Measurements from ENCODE around the gene OLAH.
A peak's percentile ranks its signal among the peaks of the same experiment; 100 is the strongest.

Gene OLAH

GRCh38 chr10:15069230-15069629 is 25.5 kb downstream of the OLAH start:
- CTCF ChIA-PET = interaction anchor here (0.6 kb wide), 1 partner anchor 281 kb away, joined by 3 read pairs; no protein-coding TSS in a partner anchor
- POLR2A ChIA-PET (ENCODE audit: low non-redundant PET) = no interaction called here
- DNase-seq (ENCODE audit: low spot score) = no peak
- H3K27ac ChIP-seq = no peak overlapping the region
- TF ChIP-seq CTCF (conservative IDR thresholded peaks at IDR 0.05; ENCODE audit: low read depth) = no peak

- CTCF ChIA-PET = no interaction called here
- DNase-seq (ENCODE audit: low spot score) = no peak
- TF ChIP-seq CTCF (conservative IDR thresholded peaks at IDR 0.05; ENCODE audit: low read depth) = no peak
- H3K27ac ChIP-seq = no peak overlapping the region
- POLR2A ChIA-PET (ENCODE audit: low non-redundant PET) = no interaction called here
Measured at GRCh38 chr10:15072358-15072757, 28.6 kb downstream of the OLAH start.

GRCh38 chr10:15075421-15075820 is 31.7 kb downstream of the OLAH start:
- DNase-seq (ENCODE audit: low spot score) = no peak
- CTCF ChIA-PET = interaction anchor here (0.7 kb wide), 1 partner anchor 92 kb away, joined by 3 read pairs; no protein-coding TSS in a partner anchor
- POLR2A ChIA-PET (ENCODE audit: low non-redundant PET) = no interaction called here
- no peak overlapping the region for H3K27ac ChIP-seq
- TF ChIP-seq CTCF (conservative IDR thresholded peaks at IDR 0.05; ENCODE audit: low read depth) = no peak

GRCh38 chr10:15083674-15084501 is 40.1 kb downstream of the OLAH start:
- no peak for TF ChIP-seq CTCF (conservative IDR thresholded peaks at IDR 0.05; ENCODE audit: low read depth)
- peak overlapping the region; percentile 80 for H3K27ac ChIP-seq
- ChIA-PET CTCF (interaction anchor here (0.8 kb wide), 1 partner anchor 9 kb away, joined by 3 read pairs; no protein-coding TSS in a partner anchor), POLR2A (ENCODE audit: low non-redundant PET) (no interaction called here)
- no peak for DNase-seq (ENCODE audit: low spot score)

- ChIA-PET POLR2A (ENCODE audit: low non-redundant PET) (no interaction called here), CTCF (interaction anchor here (0.8 kb wide), 1 partner anchor 10 kb away, joined by 3 read pairs; no protein-coding TSS in a partner anchor)
- peak overlapping the region; percentile 80 for H3K27ac ChIP-seq
- DNase-seq (ENCODE audit: low spot score) = peak; percentile 89
- no peak for TF ChIP-seq CTCF (conservative IDR thresholded peaks at IDR 0.05; ENCODE audit: low read depth)
Measured at GRCh38 chr10:15084502-15084922, 40.8 kb downstream of the OLAH start.

- ChIA-PET POLR2A (ENCODE audit: low non-redundant PET) (no interaction called here), CTCF (no interaction called here)
- peak; percentile 20; the same call in 1 of the 2 replicates for TF ChIP-seq CTCF (conservative IDR thresholded peaks at IDR 0.05; ENCODE audit: low read depth)
- peak within 1 kb of the TSS; percentile 19 for H3K27ac ChIP-seq
- peak; percentile 85 for DNase-seq (ENCODE audit: low spot score)
Measured at GRCh38 chr10:15088428-15089261, 44.9 kb downstream of the OLAH start, which contains the start of gene ACBD7. TSS of gene ACBD7 (minus strand) at chr10:15088776. CDS start at chr10:15088728, 48 bp downstream.
